Sigmoid colon (tissue), 4 donors: ENCODE data around the gene MORC2.

ENCODE experiments used
- POLR2A ChIP-seq, 2 donors: fragments of 450-650 bp; IDR thresholded peaks; one replicate each; pipeline ENCODE4 v1.6.1; 2016; ENCODE audit warnings: antibody characterized with exemption in 2 of 2, mild to moderate bottlenecking in 2 of 2, moderate library complexity in 2 of 2
- POLR2AphosphoS5 ChIP-seq, 4 donors: sonication (generic); formaldehyde crosslinking; IDR thresholded peaks; one replicate each; pipeline ENCODE4 v1.6.1; 2017; ENCODE audit warnings: antibody characterized with exemption in 4 of 4
- TF ChIP-seq, protein P1 (sequence below), 4 experiments: fragments of 450-650 bp in 3 of 4; fragments of 200-600 bp in 1 of 4; IDR thresholded peaks; one replicate each; pipeline ENCODE4 v1.5.1; 2016 to 2019; ENCODE audit warnings: antibody characterized with exemption in 4 of 4, mild to moderate bottlenecking in 3 of 4, moderate library complexity in 2 of 4

DNA sequence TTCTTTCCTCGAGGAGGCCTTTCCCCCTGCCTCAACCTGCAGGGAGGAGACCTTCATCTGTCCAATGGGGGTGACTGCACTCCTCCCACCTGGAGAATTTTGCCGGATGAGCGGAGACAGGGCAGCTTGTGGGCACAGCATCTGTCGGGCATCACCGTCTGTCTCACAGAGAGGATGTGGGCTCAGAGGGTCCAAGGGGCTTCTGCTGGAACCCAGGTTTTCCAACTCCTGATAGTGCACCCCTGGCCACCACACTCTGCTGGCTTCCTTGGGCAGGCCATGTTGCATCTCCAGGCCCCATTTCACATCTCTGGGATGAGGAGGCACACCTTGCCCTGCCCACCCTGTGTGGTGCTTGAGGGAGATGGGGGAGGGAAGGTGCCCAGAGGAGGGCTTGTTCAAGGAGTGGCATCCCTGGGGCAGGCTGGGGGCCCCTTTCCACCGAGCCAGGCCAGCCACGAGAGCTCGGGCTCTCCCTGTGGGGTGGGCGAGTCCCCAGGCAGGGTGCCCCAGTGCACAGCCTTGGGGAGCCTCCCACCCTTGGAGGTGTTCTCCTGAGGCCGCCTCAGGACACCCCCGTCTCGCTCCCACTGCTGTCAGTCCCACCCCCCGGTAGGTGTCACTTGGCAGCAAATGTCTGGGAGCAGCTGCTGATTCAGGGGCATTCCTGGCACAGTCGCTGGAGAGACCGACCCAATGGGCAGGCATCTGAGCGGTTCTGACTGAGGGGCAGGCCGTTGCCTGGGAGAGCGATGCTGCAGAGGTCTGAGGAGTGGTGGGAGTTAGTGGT is 84.2 kb downstream of the MORC2 start:
- TF ChIP-seq, protein P1, sequence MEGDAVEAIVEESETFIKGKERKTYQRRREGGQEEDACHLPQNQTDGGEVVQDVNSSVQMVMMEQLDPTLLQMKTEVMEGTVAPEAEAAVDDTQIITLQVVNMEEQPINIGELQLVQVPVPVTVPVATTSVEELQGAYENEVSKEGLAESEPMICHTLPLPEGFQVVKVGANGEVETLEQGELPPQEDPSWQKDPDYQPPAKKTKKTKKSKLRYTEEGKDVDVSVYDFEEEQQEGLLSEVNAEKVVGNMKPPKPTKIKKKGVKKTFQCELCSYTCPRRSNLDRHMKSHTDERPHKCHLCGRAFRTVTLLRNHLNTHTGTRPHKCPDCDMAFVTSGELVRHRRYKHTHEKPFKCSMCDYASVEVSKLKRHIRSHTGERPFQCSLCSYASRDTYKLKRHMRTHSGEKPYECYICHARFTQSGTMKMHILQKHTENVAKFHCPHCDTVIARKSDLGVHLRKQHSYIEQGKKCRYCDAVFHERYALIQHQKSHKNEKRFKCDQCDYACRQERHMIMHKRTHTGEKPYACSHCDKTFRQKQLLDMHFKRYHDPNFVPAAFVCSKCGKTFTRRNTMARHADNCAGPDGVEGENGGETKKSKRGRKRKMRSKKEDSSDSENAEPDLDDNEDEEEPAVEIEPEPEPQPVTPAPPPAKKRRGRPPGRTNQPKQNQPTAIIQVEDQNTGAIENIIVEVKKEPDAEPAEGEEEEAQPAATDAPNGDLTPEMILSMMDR (IDR thresholded peaks at IDR 0.05) = no peak
- TF ChIP-seq POLR2AphosphoS5 (IDR thresholded peaks at IDR 0.05) (no peak), POLR2A (IDR thresholded peaks at IDR 0.05) (no peak)
